ENCODE measurements around the gene CNTD1.
"Not testable (repeated sequence)": the region's sequence is repeated elsewhere in the genome, so short reads cannot be mapped to it uniquely, and the experiment has no call there.

Gene CNTD1

GRCh38 chr17:42844761-42845555 is 46.3 kb downstream of the CNTD1 start:
- DNase-seq (ENCODE audit: low spot score) = no peak

- no peak for DNase-seq (ENCODE audit: low spot score)
Measured at GRCh38 chr17:42845556-42845917, 46.9 kb downstream of the CNTD1 start.

- no peak for DNase-seq (ENCODE audit: low spot score)
Measured at GRCh38 chr17:42845918-42846593, 47.4 kb downstream of the CNTD1 start.

GRCh38 chr17:42846594-42847280 is 48.1 kb downstream of the CNTD1 start:
- no peak for DNase-seq (ENCODE audit: low spot score)

GRCh38 chr17:42848093-42848492 is 49.4 kb downstream of the CNTD1 start:
- no peak for DNase-seq (ENCODE audit: low spot score)

GRCh38 chr17:42849031-42849430 is 50.4 kb downstream of the CNTD1 start:
- no peak for DNase-seq (ENCODE audit: low spot score)

GRCh38 chr17:42849451-42850181 is 51.0 kb downstream of the CNTD1 start:
- no peak for DNase-seq (ENCODE audit: low spot score)

GRCh38 chr17:42850954-42851353 is 52.3 kb downstream of the CNTD1 start, which contains the start of gene AOC3:
Gene AOC3, plus strand, starts transcription at chr17:42851199. Its CDS starts 145 bp downstream, at chr17:42851344.
- no peak for DNase-seq (ENCODE audit: low spot score)

- DNase-seq (ENCODE audit: low spot score) = not testable (repeated sequence)
Measured at GRCh38 chr17:42851371-42852240, 52.9 kb downstream of the CNTD1 start.

GRCh38 chr17:42852351-42852750 is 53.7 kb downstream of the CNTD1 start:
- DNase-seq (ENCODE audit: low spot score) = no peak

GRCh38 chr17:42853004-42853403 is 54.3 kb downstream of the CNTD1 start:
- no peak for DNase-seq (ENCODE audit: low spot score)

- DNase-seq (ENCODE audit: low spot score) = no peak
Measured at GRCh38 chr17:42853597-42853967, 54.9 kb downstream of the CNTD1 start.

- no peak for DNase-seq (ENCODE audit: low spot score)
Measured at GRCh38 chr17:42853968-42854790, 55.5 kb downstream of the CNTD1 start.

GRCh38 chr17:42855048-42855596 is 56.5 kb downstream of the CNTD1 start:
- DNase-seq (ENCODE audit: low spot score) = no peak

GRCh38 chr17:42856093-42856492 is 57.4 kb downstream of the CNTD1 start:
- DNase-seq (ENCODE audit: low spot score) = not testable (repeated sequence)

- not testable (repeated sequence) for DNase-seq (ENCODE audit: low spot score)
Measured at GRCh38 chr17:42856516-42856915, 57.9 kb downstream of the CNTD1 start.

- no peak for DNase-seq (ENCODE audit: low spot score)
Measured at GRCh38 chr17:42857389-42857788, 58.7 kb downstream of the CNTD1 start.
